Measurements from ENCODE around the gene GNG12. TPM values are rescaled to one million over a fixed set of nuclear protein-coding genes. Genes with fewer than 3 reads are reported as not detected.

GNG12 gene
- total RNA-seq, 1 experiment from 2014 or later: 12.5 TPM

GRCh38 chr1:67701876-67702275, 131.4 kb downstream of the GNG12 start:
- peaks cover 15% of the 10 kb centered on the region for H3K4me1 Mint-ChIP-seq (ENCODE audit: low read depth, unreplicated experiment)
- DNase-seq: no peak
- H3K9me3 Mint-ChIP-seq (ENCODE audit: unreplicated experiment): no peaks in the 10 kb centered on the region
- Histone ChIP-seq H3K4me3 (ENCODE audit: low read depth, low read length) (no peak overlapping the region), H3K4me1 (peaks cover 19% of the 10 kb centered on the region), H3K36me3 (ENCODE audit: control insufficient read depth, insufficient read depth, low read length) (no peaks in the 10 kb centered on the region), H3K9me3 (no peaks in the 10 kb centered on the region), H3K27me3 (replicated peaks; ENCODE audit: control insufficient read depth, insufficient read depth, low read length) (no peaks in the 10 kb centered on the region)
- peaks cover 13% of the 10 kb centered on the region for H3K36me3 Mint-ChIP-seq (ENCODE audit: insufficient read depth, unreplicated experiment)
- BruUV-seq (replicated peaks): no TSS peak
- ChIA-PET CTCF (interaction anchor here (1.0 kb wide), 1 partner anchor 19 kb away, joined by 3 read pairs; no protein-coding TSS in a partner anchor), POLR2A (interaction anchor here (1.5 kb wide), 1 partner anchor 17 kb away, joined by 11 read pairs; the partner anchor contains the start of gene GADD45A)
- TF ChIP-seq CTCF (IDR thresholded peaks at IDR 0.05; ENCODE audit: insufficient read depth in 1 of 2, low read depth in 1 of 2, low read length in 1 of 2, severe bottlenecking in 1 of 2, unreplicated experiment in 1 of 2): no peak
- no peaks in the 10 kb centered on the region for H3K27me3 Mint-ChIP-seq (ENCODE audit: insufficient read depth, unreplicated experiment)
- no peak overlapping the region for H3K27ac Mint-ChIP-seq (ENCODE audit: unreplicated experiment)
- no peak overlapping the region for H3K4me3 Mint-ChIP-seq (ENCODE audit: unreplicated experiment)
- intact Hi-C loops (cut with micrococcal nuclease; ENCODE audit: unreplicated experiment): loop anchor here (2.0 to 5.0 kb wide), 2 partner anchors 47 to 130 kb away; no protein-coding TSS in a partner anchor

- DNase-seq: peak; percentile 85 to 90
- no peaks in the 10 kb centered on the region for H3K27me3 Mint-ChIP-seq (ENCODE audit: insufficient read depth, unreplicated experiment)
- Histone ChIP-seq H3K9me3 (no peaks in the 10 kb centered on the region), H3K4me1 (peaks cover 19% of the 10 kb centered on the region), H3K27me3 (replicated peaks; ENCODE audit: control insufficient read depth, insufficient read depth, low read length) (no peaks in the 10 kb centered on the region), H3K4me3 (ENCODE audit: low read depth, low read length) (no peak overlapping the region), H3K36me3 (ENCODE audit: control insufficient read depth, insufficient read depth, low read length) (no peaks in the 10 kb centered on the region)
- peak overlapping the region; percentile 65 for H3K4me3 Mint-ChIP-seq (ENCODE audit: unreplicated experiment)
- intact Hi-C loops (cut with micrococcal nuclease; ENCODE audit: unreplicated experiment): loop anchor here (1.0 to 5.0 kb wide), 4 partner anchors 16 to 129 kb away; partner anchors contain the start of gene GADD45A
- H3K4me1 Mint-ChIP-seq (ENCODE audit: low read depth, unreplicated experiment): peaks cover 15% of the 10 kb centered on the region
- no peaks in the 10 kb centered on the region for H3K9me3 Mint-ChIP-seq (ENCODE audit: unreplicated experiment)
- H3K36me3 Mint-ChIP-seq (ENCODE audit: insufficient read depth, unreplicated experiment): peaks cover 13% of the 10 kb centered on the region
- TF ChIP-seq CTCF (IDR thresholded peaks at IDR 0.05; ENCODE audit: insufficient read depth in 1 of 2, low read depth in 1 of 2, low read length in 1 of 2, severe bottlenecking in 1 of 2, unreplicated experiment in 1 of 2): peak; percentile 39 to 60
- ChIA-PET POLR2A (interaction anchor here (0.6 to 1.5 kb wide), 2 partner anchors 16 to 50 kb away, joined by 5 to 11 read pairs; partner anchors contain the start of gene GADD45A), CTCF (interaction anchor here (0.6 to 1.7 kb wide), 16 partner anchors 14 to 851 kb away, joined by 3 to 8 read pairs (median 3); partner anchors contain the start of gene GADD45A)
- no TSS peak for BruUV-seq (replicated peaks)
- H3K27ac Mint-ChIP-seq (ENCODE audit: unreplicated experiment): peak overlapping the region; percentile 96
Measured at GRCh38 chr1:67700692-67701410, 132.4 kb downstream of the GNG12 start.

- ChIA-PET POLR2A (interaction anchor here (0.6 to 1.5 kb wide), 2 partner anchors 15 to 51 kb away, joined by 5 to 11 read pairs; partner anchors contain the start of gene GADD45A), CTCF (interaction anchor here (0.6 to 1.7 kb wide), 15 partner anchors 13 to 852 kb away, joined by 3 to 8 read pairs (median 3); partner anchors contain the start of gene GADD45A)
- H3K9me3 Mint-ChIP-seq (ENCODE audit: unreplicated experiment): no peaks in the 10 kb centered on the region
- intact Hi-C loops (cut with micrococcal nuclease; ENCODE audit: unreplicated experiment): loop anchor here (1.0 to 5.0 kb wide), 4 partner anchors 15 to 128 kb away; partner anchors contain the start of gene GADD45A
- no peaks in the 10 kb centered on the region for H3K36me3 ChIP-seq (ENCODE audit: control insufficient read depth, insufficient read depth, low read length)
- no peak for DNase-seq
- H3K27ac Mint-ChIP-seq (ENCODE audit: unreplicated experiment): peak overlapping the region; percentile 96
- H3K27me3 ChIP-seq (replicated peaks; ENCODE audit: control insufficient read depth, insufficient read depth, low read length): no peaks in the 10 kb centered on the region
- no peaks in the 10 kb centered on the region for H3K9me3 ChIP-seq
- H3K4me1 Mint-ChIP-seq (ENCODE audit: low read depth, unreplicated experiment): peaks cover 16% of the 10 kb centered on the region
- peaks cover 13% of the 10 kb centered on the region for H3K36me3 Mint-ChIP-seq (ENCODE audit: insufficient read depth, unreplicated experiment)
- H3K4me3 Mint-ChIP-seq (ENCODE audit: unreplicated experiment): peak overlapping the region; percentile 65
- BruUV-seq (replicated peaks): TSS peak; percentile 45
- H3K4me1 ChIP-seq: peaks cover 19% of the 10 kb centered on the region
- TF ChIP-seq CTCF (IDR thresholded peaks at IDR 0.05; ENCODE audit: insufficient read depth in 1 of 2, low read depth in 1 of 2, low read length in 1 of 2, severe bottlenecking in 1 of 2, unreplicated experiment in 1 of 2): no peak
- H3K27me3 Mint-ChIP-seq (ENCODE audit: insufficient read depth, unreplicated experiment): no peaks in the 10 kb centered on the region
- no peak overlapping the region for H3K4me3 ChIP-seq (ENCODE audit: low read depth, low read length)
Measured at GRCh38 chr1:67700220-67700619, 133.0 kb downstream of the GNG12 start.
